T-helper 2 cell treated with Interferon-gamma antibody and Interleukin-4, amounts not matched to agents 5 μg/mL and 100 μg/mL, for 36 hours (primary cell): Measurements from ENCODE around the gene CYB5A.

Experiments
- DNase-seq: peaks from one replicate; pipeline ENCODE4 v3.0.0; 2021; ENCODE audit warnings: low spot score
- H3K27ac Mint-ChIP-seq: one replicate; pipeline ENCODE4 v1.8.0; 2021; ENCODE audit warnings: mild to moderate bottlenecking, mixed read lengths
- H3K27me3 Mint-ChIP-seq: one replicate; pipeline ENCODE4 v1.8.0; 2021; ENCODE audit warnings: low read depth, mixed read lengths
- H3K36me3 Mint-ChIP-seq: one replicate; pipeline ENCODE4 v1.8.0; 2021; ENCODE audit warnings: low read depth, mixed read lengths
- H3K4me1 Mint-ChIP-seq: one replicate; pipeline ENCODE4 v1.8.0; 2021; ENCODE audit warnings: low read depth, mixed read lengths
- H3K4me3 Mint-ChIP-seq: one replicate; pipeline ENCODE4 v1.8.0; 2022; ENCODE audit warnings: mild to moderate bottlenecking, moderate library complexity, mixed read lengths
- H3K9me3 Mint-ChIP-seq: one replicate; pipeline ENCODE4 v1.8.0; 2021; ENCODE audit warnings: mixed read lengths

The CYB5A gene

GRCh38 chr18:74234326-74235171, 57.2 kb downstream of the CYB5A start:
- H3K9me3 Mint-ChIP-seq = no peaks in the 10 kb centered on the region
- no peaks in the 10 kb centered on the region for H3K36me3 Mint-ChIP-seq
- no peak for DNase-seq
- H3K4me1 Mint-ChIP-seq = no peaks in the 10 kb centered on the region
- H3K27ac Mint-ChIP-seq = no peak overlapping the region
- H3K4me3 Mint-ChIP-seq = no peak overlapping the region
- H3K27me3 Mint-ChIP-seq = peaks cover 2% of the 10 kb centered on the region

- Mint-ChIP-seq H3K27ac (no peak overlapping the region), H3K36me3 (no peaks in the 10 kb centered on the region), H3K4me1 (no peaks in the 10 kb centered on the region), H3K9me3 (no peaks in the 10 kb centered on the region), H3K4me3 (no peak overlapping the region), H3K27me3 (peaks cover under 1% of the 10 kb centered on the region)
- DNase-seq = no peak
Measured at GRCh38 chr18:74233933-74234325, 57.8 kb downstream of the CYB5A start.

- Mint-ChIP-seq H3K4me3 (no peak overlapping the region), H3K4me1 (no peaks in the 10 kb centered on the region), H3K36me3 (no peaks in the 10 kb centered on the region), H3K9me3 (no peaks in the 10 kb centered on the region), H3K27me3 (peaks cover 2% of the 10 kb centered on the region), H3K27ac (no peak overlapping the region)
- DNase-seq = no peak
Measured at GRCh38 chr18:74230922-74231714, 60.6 kb downstream of the CYB5A start.

- no peaks in the 10 kb centered on the region for H3K9me3 Mint-ChIP-seq
- no peak for DNase-seq
- H3K4me1 Mint-ChIP-seq = no peaks in the 10 kb centered on the region
- peaks cover 2% of the 10 kb centered on the region for H3K27me3 Mint-ChIP-seq
- no peak overlapping the region for H3K4me3 Mint-ChIP-seq
- H3K27ac Mint-ChIP-seq = no peak overlapping the region
- no peaks in the 10 kb centered on the region for H3K36me3 Mint-ChIP-seq
Measured at GRCh38 chr18:74229891-74230290, 61.9 kb downstream of the CYB5A start.

GRCh38 chr18:74229005-74229404, 62.8 kb downstream of the CYB5A start:
- H3K9me3 Mint-ChIP-seq = no peaks in the 10 kb centered on the region
- peaks cover 2% of the 10 kb centered on the region for H3K27me3 Mint-ChIP-seq
- no peaks in the 10 kb centered on the region for H3K36me3 Mint-ChIP-seq
- no peak overlapping the region for H3K27ac Mint-ChIP-seq
- no peaks in the 10 kb centered on the region for H3K4me1 Mint-ChIP-seq
- no peak for DNase-seq
- no peak overlapping the region for H3K4me3 Mint-ChIP-seq

- Mint-ChIP-seq H3K27ac (no peak overlapping the region), H3K36me3 (no peaks in the 10 kb centered on the region), H3K9me3 (no peaks in the 10 kb centered on the region), H3K4me3 (no peak overlapping the region), H3K27me3 (peaks cover 2% of the 10 kb centered on the region), H3K4me1 (no peaks in the 10 kb centered on the region)
- DNase-seq = no peak
Measured at GRCh38 chr18:74228312-74228711, 63.5 kb downstream of the CYB5A start.

GRCh38 chr18:74226666-74227065, 65.1 kb downstream of the CYB5A start:
- Mint-ChIP-seq H3K4me1 (no peaks in the 10 kb centered on the region), H3K36me3 (no peaks in the 10 kb centered on the region), H3K27me3 (peaks cover 6% of the 10 kb centered on the region), H3K4me3 (no peak overlapping the region), H3K27ac (no peak overlapping the region), H3K9me3 (no peaks in the 10 kb centered on the region)
- no peak for DNase-seq

GRCh38 chr18:74226156-74226555, 65.6 kb downstream of the CYB5A start:
- H3K9me3 Mint-ChIP-seq = no peaks in the 10 kb centered on the region
- DNase-seq = no peak
- no peak overlapping the region for H3K4me3 Mint-ChIP-seq
- H3K27me3 Mint-ChIP-seq = peaks cover 6% of the 10 kb centered on the region
- no peaks in the 10 kb centered on the region for H3K36me3 Mint-ChIP-seq
- no peaks in the 10 kb centered on the region for H3K4me1 Mint-ChIP-seq
- no peak overlapping the region for H3K27ac Mint-ChIP-seq

- no peaks in the 10 kb centered on the region for H3K36me3 Mint-ChIP-seq
- H3K9me3 Mint-ChIP-seq = no peaks in the 10 kb centered on the region
- DNase-seq = no peak
- H3K4me3 Mint-ChIP-seq = no peak overlapping the region
- no peaks in the 10 kb centered on the region for H3K4me1 Mint-ChIP-seq
- peaks cover 6% of the 10 kb centered on the region for H3K27me3 Mint-ChIP-seq
- H3K27ac Mint-ChIP-seq = no peak overlapping the region
Measured at GRCh38 chr18:74225193-74225840, 66.4 kb downstream of the CYB5A start.

GRCh38 chr18:74222710-74223494, 68.9 kb downstream of the CYB5A start:
- H3K9me3 Mint-ChIP-seq = no peaks in the 10 kb centered on the region
- H3K4me3 Mint-ChIP-seq = no peak overlapping the region
- no peak overlapping the region for H3K27ac Mint-ChIP-seq
- H3K4me1 Mint-ChIP-seq = no peaks in the 10 kb centered on the region
- no peaks in the 10 kb centered on the region for H3K36me3 Mint-ChIP-seq
- no peak for DNase-seq
- H3K27me3 Mint-ChIP-seq = peaks cover 6% of the 10 kb centered on the region

- Mint-ChIP-seq H3K36me3 (no peaks in the 10 kb centered on the region), H3K27ac (no peak overlapping the region), H3K9me3 (no peaks in the 10 kb centered on the region), H3K4me1 (no peaks in the 10 kb centered on the region), H3K27me3 (peaks cover 5% of the 10 kb centered on the region), H3K4me3 (no peak overlapping the region)
- DNase-seq = no peak
Measured at GRCh38 chr18:74221081-74221480, 70.7 kb downstream of the CYB5A start.

GRCh38 chr18:74219056-74219455, 72.7 kb downstream of the CYB5A start:
- Mint-ChIP-seq H3K27ac (no peak overlapping the region), H3K9me3 (no peaks in the 10 kb centered on the region), H3K36me3 (no peaks in the 10 kb centered on the region), H3K27me3 (peaks cover 5% of the 10 kb centered on the region), H3K4me1 (no peaks in the 10 kb centered on the region), H3K4me3 (no peak overlapping the region)
- no peak for DNase-seq

- Mint-ChIP-seq H3K4me3 (no peak overlapping the region), H3K36me3 (no peaks in the 10 kb centered on the region), H3K4me1 (no peaks in the 10 kb centered on the region), H3K9me3 (no peaks in the 10 kb centered on the region), H3K27me3 (no peaks in the 10 kb centered on the region), H3K27ac (no peak overlapping the region)
- DNase-seq = no peak
Measured at GRCh38 chr18:74217476-74218143, 74.2 kb downstream of the CYB5A start.
